M059J (cell line): ENCODE results near the gene HSD17B10. TPM values are rescaled to one million over a fixed set of nuclear protein-coding genes. Genes with fewer than 3 reads are reported as not detected.
A peak's percentile ranks its signal among the peaks of the same experiment; 100 is the strongest.
"Not testable (repeated sequence)": the region's sequence is repeated elsewhere in the genome, so short reads cannot be mapped to it uniquely, and the experiment has no call there.

Experiments
- DNase-seq: peaks from one replicate; pipeline ENCODE4 v3.0.0-alpha.2; 2012; ENCODE audit warnings: low read depth
- total RNA-seq: library from RNA; depleted of rRNA; stranded (reverse); fragments of >200 nt; shearing (Covaris generic); gene quantifications from 2 replicates; pipeline ENCODE4 v1.2.3, GENCODE V29; 2014; rRNA removed

Gene HSD17B10
- 118 and 120 TPM in 2 replicates for total RNA-seq

GRCh38 chrX:53433651-53434639 is at the start of gene HSD17B10:
Gene HSD17B10, minus strand, starts transcription at chrX:53434370. Its CDS starts 25 bp downstream, at chrX:53434345.
- peak; percentile 89 for DNase-seq

DNA sequence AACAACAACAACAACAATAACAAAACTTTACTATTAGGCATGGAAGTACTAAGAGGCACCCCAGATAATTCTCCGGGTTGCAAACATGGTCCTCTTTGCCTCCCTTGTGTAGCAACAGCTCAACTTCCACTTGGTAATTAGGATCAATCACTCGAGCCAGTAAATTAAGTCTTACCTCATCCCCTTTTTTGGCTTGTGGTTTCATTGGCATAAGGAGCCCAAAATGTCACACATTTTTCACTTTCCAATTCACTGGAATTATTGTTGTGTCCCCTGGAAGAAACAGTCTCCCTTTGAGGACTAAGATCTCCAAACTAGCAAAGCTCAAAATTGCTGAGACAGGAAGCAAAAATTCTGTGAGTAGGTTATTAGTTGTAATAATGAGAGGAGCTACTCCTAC is 49.2 kb upstream of the HSD17B10 start:
- no peak for DNase-seq

- DNase-seq, result peak; percentile 70
Observed at GRCh38 chrX:53481816-53482465, 47.8 kb upstream of the HSD17B10 start.

- DNase-seq, result no peak
Observed at GRCh38 chrX:53481093-53481492, 46.9 kb upstream of the HSD17B10 start.

- DNase-seq, result peak; percentile 16
Observed at GRCh38 chrX:53479301-53479700, 45.1 kb upstream of the HSD17B10 start.

DNA sequence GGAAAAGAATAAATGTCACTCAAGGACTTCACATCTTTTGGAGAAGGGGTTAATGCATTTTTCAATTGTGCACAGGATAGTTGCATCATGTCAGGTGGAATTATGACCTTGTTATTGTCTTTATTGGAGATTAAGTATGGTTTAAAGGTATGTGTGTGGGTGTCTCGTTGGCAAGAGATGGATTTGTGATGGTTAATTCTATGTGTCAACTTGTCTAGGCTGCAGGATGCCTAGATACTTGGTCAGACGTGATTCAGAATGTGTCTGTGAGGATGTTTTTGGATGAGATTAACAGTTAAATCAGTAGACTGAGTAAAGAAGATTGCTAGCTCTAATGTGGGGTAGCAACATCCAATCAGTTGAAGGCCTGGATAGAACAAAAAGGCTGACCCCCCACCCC is 42.2 kb upstream of the HSD17B10 start:
- DNase-seq, result peak; percentile 13

DNA sequence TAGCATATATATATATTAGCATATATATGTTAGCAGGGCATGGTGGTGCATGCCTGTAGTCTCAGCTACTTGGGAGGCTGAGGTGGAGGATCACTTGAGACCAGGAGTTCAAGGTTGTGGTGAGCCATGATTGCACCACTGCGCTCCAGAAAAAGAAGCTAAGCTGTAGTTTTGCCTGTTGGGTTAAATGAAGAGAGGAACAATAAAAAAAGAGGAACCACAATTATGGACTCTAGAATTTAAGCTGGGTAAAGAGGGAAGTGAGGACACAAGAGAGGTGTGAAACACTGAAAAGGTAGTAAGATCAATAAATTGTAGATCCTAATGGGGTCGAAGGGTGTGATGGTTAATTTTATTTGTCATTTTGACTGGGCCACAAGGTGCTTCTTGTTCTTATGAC is 40.5 kb upstream of the HSD17B10 start:
- no peak for DNase-seq

DNA sequence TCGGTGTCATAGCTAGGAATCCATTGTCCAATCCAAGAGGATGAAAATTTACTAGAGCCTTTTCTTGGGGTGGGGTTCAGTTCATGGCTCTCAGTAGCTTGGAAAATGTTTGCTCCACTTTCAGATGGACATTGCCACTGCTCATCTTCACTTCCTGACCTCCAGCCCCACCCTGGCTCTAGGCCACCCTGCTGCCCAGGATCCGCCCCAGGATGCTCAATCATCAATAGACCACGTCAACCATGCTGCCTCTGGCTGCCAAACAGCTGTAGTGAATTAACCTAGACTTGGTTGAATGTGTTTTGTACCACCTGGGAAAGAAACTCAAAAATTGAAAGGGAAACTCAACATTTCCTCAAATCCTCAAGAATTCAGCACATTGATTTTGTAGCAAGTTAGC is 37.2 kb upstream of the HSD17B10 start:
- DNase-seq, result no peak

GRCh38 chrX:53468659-53469058 is 34.5 kb upstream of the HSD17B10 start:
- DNase-seq, result not testable (repeated sequence)

- no peak for DNase-seq
Observed at GRCh38 chrX:53458082-53458481, 23.9 kb upstream of the HSD17B10 start.

- peak; percentile 63 for DNase-seq
Observed at GRCh38 chrX:53456254-53456653, 22.1 kb upstream of the HSD17B10 start.

- DNase-seq, result no peak
Observed at GRCh38 chrX:53452812-53453211, 18.6 kb upstream of the HSD17B10 start.

DNA sequence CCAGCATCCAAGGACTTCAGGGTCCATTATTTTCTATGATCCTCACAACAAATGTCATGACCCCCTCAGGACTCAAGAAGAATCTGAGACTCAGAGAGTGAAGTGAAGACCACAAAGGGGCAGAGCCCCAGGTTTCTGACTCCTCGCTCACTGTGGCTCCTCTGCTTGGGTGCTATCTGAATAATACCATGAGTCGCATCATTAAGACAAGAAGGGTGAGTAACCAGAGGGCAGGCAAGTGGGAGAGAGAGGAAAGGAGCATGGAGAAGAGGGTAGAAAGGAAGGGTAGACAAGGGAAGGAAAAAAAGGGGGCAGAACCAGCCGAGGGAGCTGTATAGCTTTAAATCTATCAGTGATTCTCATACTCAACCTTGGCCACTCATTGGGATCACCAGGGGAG is 15.5 kb upstream of the HSD17B10 start:
- peak; percentile 3 for DNase-seq

- no peak for DNase-seq
Observed at GRCh38 chrX:53447441-53447840, 13.3 kb upstream of the HSD17B10 start.

GRCh38 chrX:53445977-53446376 is 11.8 kb upstream of the HSD17B10 start:
- DNase-seq, result peak; percentile 50

DNA sequence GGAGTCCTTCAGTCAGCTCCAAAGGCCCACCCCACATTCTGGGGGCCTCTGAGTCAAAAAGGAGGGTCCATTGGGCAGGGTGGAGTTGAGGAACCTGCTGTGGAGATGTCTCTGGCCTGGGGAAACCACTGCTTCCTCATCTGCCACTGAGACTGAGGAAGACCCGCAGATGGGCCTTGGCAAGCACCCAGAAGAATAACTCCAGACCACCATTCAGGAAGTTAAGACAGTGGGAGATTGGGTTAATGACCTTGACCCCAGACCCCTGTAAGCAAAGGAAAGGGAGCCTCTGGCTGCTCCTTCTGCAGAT is 8.1 kb upstream of the HSD17B10 start:
- no peak for DNase-seq

DNA sequence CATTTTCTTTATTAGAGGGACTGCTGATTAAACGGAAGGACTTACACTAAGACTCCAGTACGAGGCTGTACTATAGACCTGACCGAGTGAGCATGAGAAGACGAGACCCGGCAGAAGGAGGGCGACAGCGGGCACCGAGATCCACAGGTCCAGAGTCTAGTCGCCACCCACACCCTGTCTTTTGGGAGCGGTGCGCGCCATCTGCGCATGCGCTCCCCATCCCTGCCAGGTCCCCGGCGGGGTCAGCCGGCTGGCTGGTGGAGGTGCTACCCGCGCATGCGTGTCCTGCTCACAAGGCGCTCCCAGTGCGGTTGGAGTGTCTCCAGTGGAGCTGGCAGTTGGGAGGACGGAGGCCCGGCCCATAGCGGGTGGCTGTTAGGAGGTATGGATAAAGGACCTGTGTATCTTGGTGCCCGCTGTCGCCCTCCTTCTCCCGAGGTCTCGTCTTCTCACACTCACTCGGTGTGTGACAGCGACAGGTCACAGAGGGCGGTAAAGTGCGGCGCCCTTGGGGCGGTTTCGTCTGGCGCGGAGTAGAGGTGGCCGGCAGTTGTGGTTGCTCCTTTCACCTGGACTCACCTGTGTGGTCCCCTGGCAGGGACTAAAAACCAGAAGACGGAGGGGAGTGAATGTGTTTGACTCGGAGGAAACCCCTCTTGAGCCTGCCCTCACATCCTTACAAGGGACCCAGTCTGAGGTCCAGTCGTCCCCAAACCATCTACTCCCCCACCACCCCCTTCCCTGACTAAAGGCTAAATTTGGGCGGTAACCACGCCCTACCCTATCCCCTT is 7.6 kb upstream of the HSD17B10 start:
- peak; percentile 86 for DNase-seq

GRCh38 chrX:53440621-53441517 is 6.7 kb upstream of the HSD17B10 start:
- peak; percentile 65 for DNase-seq

DNA sequence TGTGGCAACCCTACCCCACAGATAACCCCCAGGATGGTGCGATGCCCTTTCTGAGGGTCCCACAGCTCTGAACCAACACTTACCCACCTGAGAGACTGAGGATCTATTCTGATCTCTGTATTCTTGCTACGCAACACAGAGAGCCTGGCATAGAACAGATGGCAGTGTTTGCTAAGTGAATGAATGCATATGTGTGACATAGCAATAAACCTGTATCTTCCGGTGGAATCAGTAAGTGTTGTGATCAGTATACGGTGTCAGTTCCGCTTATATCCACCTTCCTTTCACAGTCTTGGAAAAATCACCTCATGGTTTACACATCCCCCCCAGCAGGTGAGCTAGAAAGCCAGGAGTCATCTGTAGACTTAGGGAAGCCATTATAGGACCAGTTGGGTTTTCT is 5.9 kb upstream of the HSD17B10 start:
- no peak for DNase-seq

GRCh38 chrX:53438832-53439230 is 4.7 kb upstream of the HSD17B10 start:
- no peak for DNase-seq

GRCh38 chrX:53438174-53438831 is 4.1 kb upstream of the HSD17B10 start:
- no peak for DNase-seq
